VCaP (cell line): Measurements from ENCODE around the gene ZMAT3.

ENCODE experiments used
- H3K27ac ChIP-seq: fragments of 450-650 bp; 2 replicates; pipeline ENCODE4 v1.5.1; 2017
- CTCF ChIP-seq: fragments of 450-650 bp; conservative IDR thresholded peaks from 2 replicates; pipeline ENCODE4 v1.5.1; 2017; ENCODE audit warnings: mild to moderate bottlenecking, moderate library complexity

ZMAT3 gene

GRCh38 chr3:179029096-179029495, 42.5 kb downstream of the ZMAT3 start:
- no peak for TF ChIP-seq CTCF
- no peak overlapping the region; the same call in 1 of the 2 replicates for H3K27ac ChIP-seq

GRCh38 chr3:179028408-179028807, 43.2 kb downstream of the ZMAT3 start:
- peak overlapping the region; percentile 45; the same call in 1 of the 2 replicates for H3K27ac ChIP-seq
- TF ChIP-seq CTCF = no peak

GRCh38 chr3:179027326-179027900, 44.2 kb downstream of the ZMAT3 start:
- H3K27ac ChIP-seq = peak overlapping the region; percentile 45
- no peak for TF ChIP-seq CTCF

GRCh38 chr3:179026636-179027035, 45.0 kb downstream of the ZMAT3 start:
- TF ChIP-seq CTCF = no peak
- peak overlapping the region; percentile 45 for H3K27ac ChIP-seq

- no peak overlapping the region for H3K27ac ChIP-seq
- no peak for TF ChIP-seq CTCF
These were observed 50.3 kb downstream of the ZMAT3 start for GRCh38 chr3:179021119-179021903.

- TF ChIP-seq CTCF = no peak
- no peak overlapping the region for H3K27ac ChIP-seq
These were observed 51.5 kb downstream of the ZMAT3 start for GRCh38 chr3:179020112-179020511.

- TF ChIP-seq CTCF = no peak
- no peak overlapping the region for H3K27ac ChIP-seq
These were observed 52.8 kb downstream of the ZMAT3 start for GRCh38 chr3:179018808-179019207.
